GM18520 (cell line): ENCODE measurements around the gene S1PR4.

Experiments used
- ATAC-seq: cut with Tn5 transposase; IDR thresholded peaks from one replicate; pipeline ENCODE4 v1.9.1; 2021; ENCODE audit not compliant: unreplicated experiment

S1PR4 gene, protein sequence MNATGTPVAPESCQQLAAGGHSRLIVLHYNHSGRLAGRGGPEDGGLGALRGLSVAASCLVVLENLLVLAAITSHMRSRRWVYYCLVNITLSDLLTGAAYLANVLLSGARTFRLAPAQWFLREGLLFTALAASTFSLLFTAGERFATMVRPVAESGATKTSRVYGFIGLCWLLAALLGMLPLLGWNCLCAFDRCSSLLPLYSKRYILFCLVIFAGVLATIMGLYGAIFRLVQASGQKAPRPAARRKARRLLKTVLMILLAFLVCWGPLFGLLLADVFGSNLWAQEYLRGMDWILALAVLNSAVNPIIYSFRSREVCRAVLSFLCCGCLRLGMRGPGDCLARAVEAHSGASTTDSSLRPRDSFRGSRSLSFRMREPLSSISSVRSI

DNA sequence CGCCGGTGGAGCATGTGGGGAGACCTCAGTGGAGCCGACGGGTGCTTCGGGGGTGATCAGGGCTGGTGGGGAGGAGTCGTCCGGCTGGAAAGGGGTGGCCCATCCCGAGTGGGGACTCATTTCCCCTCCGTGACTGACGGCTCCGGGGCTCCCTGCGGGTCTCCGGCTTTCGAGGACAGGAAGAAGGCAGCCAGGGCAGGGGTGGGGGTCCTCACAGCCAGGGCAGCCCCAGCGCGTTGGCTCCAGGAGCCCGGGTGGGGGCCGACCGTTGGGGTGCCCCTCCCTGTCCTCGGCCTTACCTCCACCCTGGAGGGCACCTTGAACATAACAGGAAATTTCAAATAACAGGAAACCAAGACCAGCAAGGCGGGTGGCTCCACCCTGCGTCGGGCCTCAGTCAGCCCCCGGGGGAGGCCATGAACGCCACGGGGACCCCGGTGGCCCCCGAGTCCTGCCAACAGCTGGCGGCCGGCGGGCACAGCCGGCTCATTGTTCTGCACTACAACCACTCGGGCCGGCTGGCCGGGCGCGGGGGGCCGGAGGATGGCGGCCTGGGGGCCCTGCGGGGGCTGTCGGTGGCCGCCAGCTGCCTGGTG, at the start of gene S1PR4:
TSS of gene S1PR4 (plus strand) at position 393 of the 596 bp plus-strand sequence. CDS start at position 417, 24 bp downstream.
- no peak for ATAC-seq

DNA sequence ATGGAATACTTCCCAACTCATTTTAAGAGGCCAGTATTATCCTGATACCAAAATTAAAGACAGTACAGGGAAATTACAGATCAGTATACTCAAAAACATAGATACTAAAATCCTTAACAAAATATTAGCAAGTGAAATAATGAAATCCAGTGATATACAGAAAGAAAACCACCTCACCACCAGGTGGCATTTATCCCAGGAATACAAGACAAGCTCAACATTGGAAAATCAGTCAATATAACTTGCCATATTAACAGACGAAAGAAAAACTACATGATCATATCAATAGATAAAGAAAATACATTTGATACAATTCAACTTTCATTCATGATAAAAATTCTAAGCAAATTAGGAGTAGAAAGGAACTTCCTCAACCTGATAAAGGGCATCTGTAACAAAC, 49.5 kb upstream of the S1PR4 start:
- ATAC-seq, result no peak

DNA sequence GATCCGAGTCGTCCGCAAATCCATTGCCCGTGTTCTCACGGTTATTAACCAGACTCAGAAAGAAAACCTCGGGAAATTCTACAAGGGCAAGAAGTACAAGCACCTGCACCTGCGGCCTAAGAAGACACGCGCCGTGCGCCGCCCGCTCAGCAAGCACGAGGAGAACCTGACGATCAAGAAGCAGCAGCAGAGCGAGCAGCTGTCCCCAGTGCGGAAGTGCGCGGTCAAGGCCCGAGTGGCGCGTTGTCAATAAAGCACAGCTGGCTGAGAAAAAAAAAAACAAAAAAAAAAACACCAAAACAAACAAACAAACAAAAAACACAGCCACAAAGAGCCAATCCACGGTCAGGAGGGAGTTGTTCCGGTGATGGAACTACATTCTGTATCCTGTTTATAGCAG, 47.4 kb upstream of the S1PR4 start:
- no peak for ATAC-seq

DNA sequence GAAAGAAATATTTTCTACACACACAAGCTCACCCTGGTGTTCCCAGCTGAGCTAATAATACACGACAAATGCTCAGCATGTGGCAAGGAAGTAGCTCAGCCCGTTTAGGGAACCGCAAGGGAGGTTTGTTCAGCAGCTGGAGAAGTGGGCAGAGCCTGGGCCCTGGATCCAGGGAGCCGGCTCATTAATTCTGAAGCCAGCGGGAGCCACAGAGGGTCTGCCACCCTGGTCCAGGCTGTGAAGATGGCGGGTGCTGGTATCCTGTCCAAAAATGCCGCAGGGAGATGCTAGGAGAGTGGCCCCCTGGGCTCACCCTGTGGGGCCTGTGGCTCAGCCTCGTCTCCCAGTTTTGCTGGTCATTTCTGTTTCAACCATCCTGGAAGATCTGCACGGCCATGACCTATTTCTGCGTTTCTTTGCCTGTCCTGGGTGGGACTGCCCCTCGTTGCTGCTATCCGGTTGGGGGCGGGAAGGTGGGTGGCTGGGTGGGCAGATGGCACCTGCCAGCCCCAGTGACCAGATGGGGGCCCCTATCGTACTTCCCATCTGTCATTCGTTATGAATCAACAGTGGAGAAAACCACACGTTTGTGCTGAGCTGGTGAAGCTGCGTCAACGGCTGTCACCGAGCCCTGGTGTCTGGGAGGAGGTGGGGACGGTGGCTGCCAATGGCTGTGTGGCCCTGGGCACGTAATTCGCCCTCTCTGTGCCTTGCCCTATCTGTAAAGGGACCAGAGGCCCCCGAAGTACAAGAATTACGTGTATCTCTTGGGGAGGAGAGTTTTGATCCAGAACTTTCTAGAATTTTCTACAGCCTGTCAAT, 45.4 kb upstream of the S1PR4 start:
- no peak for ATAC-seq

DNA sequence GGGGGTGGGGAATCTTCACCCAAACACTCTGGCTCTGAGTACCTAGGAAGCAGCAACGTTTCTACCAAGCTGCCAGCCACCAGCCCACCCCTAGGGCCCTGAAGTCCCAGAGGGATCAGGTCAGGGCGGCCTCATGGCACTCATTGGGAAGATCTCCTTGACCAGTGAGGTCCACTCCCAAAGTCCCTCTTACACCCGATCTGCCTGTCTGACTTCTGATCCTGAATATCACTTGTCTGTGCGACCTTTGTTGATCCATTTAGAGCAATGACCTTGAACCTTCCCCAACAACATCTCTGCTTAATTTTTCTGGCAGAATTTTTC, 44.8 kb upstream of the S1PR4 start:
- ATAC-seq, result no peak

DNA sequence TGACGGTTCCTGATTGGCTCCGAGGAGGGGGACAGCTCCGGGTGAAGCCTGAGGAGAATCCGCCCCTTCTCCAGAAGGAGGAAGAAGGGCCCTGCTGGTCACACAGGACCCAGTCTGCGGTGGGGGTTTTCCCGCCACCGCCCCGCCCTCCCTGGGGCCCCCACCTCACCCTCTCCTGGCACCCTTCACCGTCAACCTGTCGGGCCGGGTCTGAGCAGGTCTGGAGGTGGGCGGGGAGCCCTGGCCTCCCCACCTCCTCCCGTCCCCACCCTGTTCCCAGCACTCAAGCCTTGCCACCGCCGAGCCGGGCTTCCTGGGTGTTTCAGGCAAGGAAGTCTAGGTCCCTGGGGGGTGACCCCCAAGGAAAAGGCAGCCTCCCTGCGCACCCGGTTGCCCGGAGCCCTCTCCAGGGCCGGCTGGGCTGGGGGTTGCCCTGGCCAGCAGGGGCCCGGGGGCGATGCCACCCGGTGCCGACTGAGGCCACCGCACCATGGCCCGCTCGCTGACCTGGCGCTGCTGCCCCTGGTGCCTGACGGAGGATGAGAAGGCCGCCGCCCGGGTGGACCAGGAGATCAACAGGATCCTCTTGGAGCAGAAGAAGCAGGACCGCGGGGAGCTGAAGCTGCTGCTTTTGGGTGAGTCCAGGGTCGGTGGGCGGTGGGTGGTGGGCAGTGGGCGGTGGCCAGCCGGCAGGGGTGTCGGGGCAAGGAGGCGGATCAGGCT, 42.4 kb upstream of the S1PR4 start, which contains the start of gene GNA15:
TSS of gene GNA15 (plus strand) at position 73 of the 723 bp plus-strand sequence. CDS start at position 491, 418 bp downstream.
- ATAC-seq, result no peak

DNA sequence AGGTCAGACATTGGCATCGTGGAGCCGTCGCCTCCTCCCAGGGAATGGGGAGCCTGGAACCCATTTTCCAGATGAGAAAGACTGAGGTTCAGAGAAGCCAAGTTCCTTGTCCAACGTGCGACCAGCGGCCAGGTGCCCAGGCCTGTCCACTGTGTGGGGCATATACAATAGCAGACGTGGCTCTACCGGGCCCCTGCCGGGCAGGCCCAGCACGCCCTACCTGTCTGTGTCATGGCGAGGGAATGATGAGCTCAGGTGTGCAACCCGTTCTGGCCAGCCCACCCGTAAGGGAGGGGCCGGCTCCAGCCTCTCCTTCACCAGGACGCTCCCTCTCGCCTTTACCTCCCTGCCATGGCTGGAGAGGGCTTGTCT, 41.9 kb upstream of the S1PR4 start:
- ATAC-seq, result no peak

DNA sequence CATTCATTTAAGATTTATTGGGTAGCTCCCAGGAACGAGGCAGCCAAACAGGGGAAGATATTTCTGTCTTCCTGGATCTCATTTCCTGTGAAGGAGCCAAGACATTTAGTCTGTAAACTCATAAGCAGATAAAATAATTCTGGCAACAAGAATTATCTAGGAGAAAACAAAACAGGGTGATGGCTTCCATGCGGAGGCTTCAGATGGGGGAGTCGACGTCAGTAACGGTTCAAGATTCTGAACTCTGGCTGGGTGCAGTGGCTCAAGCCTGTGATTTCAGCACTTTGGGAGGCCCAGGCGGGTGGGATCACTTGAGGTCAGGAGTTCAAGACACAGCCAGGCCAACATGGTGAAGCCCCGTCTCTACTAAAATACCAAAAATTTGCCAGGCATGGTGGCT, 41.5 kb upstream of the S1PR4 start:
- no peak for ATAC-seq

DNA sequence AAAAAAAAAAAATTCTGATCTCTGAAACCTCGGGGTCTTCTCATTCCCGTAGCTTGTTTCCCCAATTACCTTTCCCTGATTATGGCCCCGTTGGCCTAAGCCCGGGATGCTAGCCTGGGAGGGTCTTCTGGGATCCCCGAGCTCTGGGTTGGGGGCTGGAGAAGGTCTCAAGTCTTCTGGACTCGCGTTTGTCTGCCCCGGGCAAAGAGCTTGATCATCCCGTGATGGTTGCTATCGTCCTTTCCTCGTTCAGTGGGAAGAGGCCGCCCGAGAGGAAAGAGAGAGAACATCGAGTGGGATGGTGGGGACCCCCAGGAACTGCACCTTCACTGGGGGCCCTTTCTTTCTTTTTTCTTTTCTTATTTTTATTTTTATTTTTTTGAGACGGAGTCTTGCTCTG, 40.3 kb upstream of the S1PR4 start:
- no peak for ATAC-seq

DNA sequence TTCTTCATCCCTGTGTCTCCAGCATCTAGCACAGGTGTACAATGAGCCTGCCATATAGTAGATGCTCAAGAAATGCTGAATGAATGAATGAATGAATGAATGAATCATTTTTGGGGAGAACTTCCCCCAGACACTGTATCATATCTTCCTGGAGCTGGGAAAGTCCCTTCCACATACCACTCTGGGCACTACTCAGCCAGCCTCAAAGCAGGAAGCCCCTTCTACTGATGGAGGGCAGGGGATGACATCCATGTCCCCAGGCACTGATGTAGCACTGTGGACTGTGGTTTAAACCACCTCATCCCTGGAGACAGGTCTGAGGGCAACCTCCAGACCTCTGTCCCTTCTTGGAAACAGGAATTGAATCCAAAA, 37.9 kb upstream of the S1PR4 start:
- ATAC-seq, result no peak

DNA sequence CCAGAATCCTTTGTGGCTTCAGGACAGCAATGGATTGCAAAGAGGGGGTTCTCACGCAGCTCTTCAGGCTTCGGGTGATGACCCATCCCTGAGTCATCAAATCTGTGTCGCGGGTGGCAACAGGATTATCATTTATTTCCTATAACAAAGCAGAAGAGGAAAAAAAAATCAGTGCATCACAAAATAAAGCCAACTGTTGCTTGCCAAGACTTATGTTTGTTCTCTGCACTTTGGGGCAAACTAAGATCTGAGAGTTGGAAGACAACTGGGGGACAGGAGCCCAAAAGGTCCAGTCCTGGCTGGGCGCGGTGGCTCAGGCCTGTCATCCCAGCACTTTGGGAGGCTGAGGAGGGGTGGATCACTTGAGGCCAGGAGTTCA, 36.3 kb upstream of the S1PR4 start:
- no peak for ATAC-seq

DNA sequence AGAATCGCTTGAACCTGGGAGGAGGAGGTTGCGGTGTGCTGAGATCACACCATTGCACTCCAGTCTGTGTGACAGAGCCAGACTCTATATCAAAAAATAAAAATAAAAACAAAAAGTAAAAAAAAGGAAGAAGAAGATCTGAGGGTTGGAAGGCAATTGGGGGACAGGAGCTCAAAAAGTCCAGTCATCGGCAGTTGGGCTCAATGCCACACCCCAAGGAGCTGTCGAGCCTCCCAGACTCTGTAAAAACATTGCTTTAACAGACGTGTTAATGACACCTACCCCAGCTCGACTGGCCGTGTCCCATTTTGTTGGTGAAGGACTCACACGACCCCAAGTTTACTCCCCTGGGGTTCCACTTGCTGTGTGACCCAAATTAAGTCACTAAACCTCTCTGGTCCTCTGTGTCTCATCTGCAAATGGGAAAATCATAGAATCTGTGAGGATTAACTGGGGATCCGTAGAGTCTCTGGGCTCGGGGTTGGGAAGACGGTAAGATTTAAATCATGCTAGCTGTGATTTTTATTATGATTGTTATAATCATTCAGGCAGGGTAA, 35.7 kb upstream of the S1PR4 start:
- ATAC-seq, result no peak

DNA sequence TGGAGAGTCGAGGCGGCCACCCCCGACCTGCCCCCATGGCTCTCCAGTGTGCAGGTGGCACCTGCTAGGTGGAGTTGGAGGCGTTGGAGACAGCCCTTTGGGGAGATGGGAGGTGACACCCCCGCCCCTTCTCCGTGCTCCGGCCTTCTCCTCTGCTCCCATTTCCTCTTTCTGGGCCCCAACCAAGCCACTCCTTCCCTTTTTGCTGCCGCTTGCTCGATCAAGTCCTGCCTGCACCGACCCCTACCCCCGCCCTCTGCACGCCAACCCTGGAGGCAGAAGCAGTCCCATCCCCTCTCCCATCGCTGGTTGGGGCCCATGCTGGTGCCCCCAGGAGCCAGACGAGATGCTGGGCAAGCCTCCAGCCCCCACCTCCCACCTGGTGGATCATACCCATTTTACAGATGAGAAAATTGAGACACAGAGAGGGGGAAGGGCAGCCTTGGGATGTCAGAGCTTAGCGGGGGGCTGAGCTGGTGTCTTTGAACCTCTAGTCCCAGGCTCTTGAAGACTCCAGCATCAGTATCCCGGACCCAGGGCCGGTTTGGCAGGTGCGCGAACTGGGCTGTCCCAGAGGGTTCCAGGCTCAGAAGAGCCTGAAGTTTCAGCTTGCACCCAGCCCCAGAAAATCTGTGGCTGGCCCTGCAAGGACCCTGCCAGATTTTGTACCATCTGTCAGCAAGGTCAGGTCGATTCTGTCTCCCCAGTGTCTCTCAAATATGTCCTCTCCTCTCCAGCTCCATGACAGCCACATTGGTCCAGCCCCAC, 32.5 kb upstream of the S1PR4 start:
- ATAC-seq, result no peak

DNA sequence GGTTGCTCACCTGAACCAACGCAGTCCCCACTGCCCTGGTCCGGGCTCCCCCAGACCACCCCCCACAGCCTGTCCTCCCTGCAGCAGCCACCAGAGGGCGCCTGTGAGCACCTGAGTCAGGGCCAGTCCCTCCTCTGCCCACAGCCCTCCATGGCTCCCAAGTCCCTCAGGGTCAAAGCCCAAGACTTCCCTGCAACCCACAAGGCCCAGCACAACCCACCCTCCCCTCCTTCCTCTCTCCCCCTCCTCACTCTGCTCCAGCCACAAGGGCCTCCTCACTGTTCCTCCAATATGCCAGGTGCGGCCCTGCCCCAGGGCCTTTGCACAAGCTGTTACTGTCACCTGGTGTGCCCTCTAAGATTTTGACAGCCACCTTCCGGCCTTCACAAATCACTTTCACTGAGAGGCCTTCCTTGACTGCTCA, 31.9 kb upstream of the S1PR4 start:
- no peak for ATAC-seq

DNA sequence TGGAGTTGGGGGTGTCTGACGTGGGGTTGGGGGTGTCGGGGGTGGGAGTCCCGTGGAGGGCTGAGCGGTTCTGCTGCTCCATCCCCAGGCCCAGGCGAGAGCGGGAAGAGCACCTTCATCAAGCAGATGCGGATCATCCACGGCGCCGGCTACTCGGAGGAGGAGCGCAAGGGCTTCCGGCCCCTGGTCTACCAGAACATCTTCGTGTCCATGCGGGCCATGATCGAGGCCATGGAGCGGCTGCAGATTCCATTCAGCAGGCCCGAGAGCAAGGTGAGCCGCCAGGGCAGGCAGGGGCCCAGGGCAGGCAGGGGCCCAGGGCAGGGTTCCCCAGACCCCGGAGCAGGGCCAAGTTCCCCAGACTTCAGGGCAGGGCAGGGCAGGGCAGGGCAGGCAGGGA, 30.1 kb upstream of the S1PR4 start:
- ATAC-seq, result no peak

DNA sequence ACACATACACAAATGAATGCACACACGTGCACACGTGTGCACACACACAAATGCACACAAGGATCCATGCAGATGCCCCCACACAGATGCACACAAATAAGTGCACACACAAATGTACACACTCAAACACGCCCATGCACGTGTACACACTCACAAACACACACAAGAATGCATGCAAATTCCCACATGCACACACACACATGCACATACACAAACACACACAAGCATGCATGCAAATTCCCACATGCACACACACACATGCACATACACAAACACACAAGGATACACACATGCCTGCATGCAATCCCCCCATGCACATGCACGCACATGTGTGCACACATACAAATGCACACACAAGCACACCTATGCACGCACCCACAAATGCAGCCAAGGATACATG, 29.5 kb upstream of the S1PR4 start:
- ATAC-seq, result no peak

DNA sequence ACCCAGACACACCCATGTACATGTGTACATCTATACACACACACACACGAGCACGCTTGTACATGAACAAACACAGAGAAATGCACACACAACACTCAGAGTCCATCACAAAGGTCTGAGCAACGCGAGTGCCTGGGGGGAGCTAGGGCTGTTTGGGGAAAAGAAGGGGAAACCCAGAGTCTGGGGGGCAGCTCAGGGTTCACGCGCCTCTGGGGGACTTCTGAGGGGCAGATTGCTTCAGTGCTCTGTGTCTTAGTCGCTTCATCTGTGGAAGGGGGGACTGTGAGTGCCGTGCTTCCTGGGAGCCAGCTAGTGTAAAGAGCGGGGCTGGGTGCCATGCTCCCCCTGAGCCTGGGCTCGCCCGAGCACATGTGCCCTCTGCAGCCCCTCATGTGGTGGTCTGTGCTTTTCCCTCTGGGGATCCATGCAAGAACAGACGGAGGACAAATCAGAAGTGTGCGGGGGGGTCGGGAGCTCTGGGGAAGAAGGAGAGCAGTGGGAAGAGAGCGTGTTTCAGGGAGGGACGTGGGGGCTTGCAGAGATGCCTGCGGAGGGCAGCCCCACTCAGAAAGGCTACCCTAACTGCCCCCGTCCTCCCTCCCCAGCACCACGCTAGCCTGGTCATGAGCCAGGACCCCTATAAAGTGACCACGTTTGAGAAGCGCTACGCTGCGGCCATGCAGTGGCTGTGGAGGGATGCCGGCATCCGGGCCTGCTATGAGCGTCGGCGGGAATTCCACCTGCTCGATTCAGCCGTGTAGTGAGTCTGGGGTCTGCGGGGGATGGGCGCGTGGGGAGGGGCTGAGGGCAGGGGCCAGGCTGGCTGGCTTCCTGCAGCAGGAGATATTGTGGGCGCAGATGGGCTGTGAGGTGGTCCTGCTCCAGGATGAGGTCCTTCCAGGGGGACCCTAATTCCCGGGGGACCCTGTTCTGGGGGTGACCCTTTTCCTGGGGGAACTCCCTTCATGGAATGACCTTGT, 28.8 kb upstream of the S1PR4 start:
- ATAC-seq, result no peak

DNA sequence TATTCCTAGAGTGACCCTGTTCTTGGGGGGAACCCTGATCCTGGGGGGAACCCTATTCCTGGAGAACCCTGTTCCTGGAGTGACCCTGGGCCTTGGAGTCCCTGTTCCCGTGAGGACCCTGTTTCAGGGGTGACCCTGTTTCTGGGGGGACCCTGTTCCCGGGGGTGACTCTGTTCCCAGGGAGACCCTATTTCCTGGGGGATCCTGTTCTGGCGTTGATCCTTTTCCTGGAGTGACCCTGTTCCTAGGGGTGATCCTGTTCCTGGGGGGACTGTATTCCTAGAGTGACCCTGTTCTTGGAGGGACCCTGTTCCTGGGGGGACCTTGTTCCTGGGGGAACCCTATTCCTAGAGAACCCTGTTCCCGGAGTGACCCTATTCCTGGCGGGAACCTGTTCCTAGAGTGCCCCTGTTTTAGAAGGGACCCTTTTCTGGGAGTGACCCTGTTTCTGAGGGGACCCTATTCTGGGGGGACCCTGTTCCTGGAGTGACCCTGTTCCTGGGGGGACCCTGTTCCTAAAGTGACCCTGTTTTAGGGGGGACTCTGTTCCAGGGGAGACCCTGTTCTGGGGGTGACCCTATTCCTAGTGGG, 27.7 kb upstream of the S1PR4 start:
- no peak for ATAC-seq
